Measurements from ENCODE around the gene GSTA3.
"Not testable (repeated sequence)": the region's sequence is repeated elsewhere in the genome, so short reads cannot be mapped to it uniquely, and the experiment has no call there.

GSTA3 gene

GRCh38 chr6:52909131-52909530 is 367 bp downstream of the GSTA3 start:
- peak; percentile 43 for DNase-seq (ENCODE audit: low read depth)
- no peak for TF ChIP-seq CTCF (IDR thresholded peaks at IDR 0.05; ENCODE audit: insufficient read depth, low read depth, low read length, missing control alignments)
- H3K4me3 ChIP-seq (ENCODE audit: low read length), result no peak overlapping the region

- no peak for DNase-seq (ENCODE audit: low read depth)
- no peak overlapping the region for H3K4me3 ChIP-seq (ENCODE audit: low read length)
- no peak for TF ChIP-seq CTCF (IDR thresholded peaks at IDR 0.05; ENCODE audit: insufficient read depth, low read depth, low read length, missing control alignments)
Measured at GRCh38 chr6:52908526-52908925, 972 bp downstream of the GSTA3 start.

GRCh38 chr6:52904562-52905279 is 4.8 kb downstream of the GSTA3 start:
- no peak overlapping the region for H3K4me3 ChIP-seq (ENCODE audit: low read length)
- DNase-seq (ENCODE audit: low read depth), result peak; percentile 24
- no peak for TF ChIP-seq CTCF (IDR thresholded peaks at IDR 0.05; ENCODE audit: insufficient read depth, low read depth, low read length, missing control alignments)

- no peak for TF ChIP-seq CTCF (IDR thresholded peaks at IDR 0.05; ENCODE audit: insufficient read depth, low read depth, low read length, missing control alignments)
- H3K4me3 ChIP-seq (ENCODE audit: low read length), result no peak overlapping the region
- no peak for DNase-seq (ENCODE audit: low read depth)
Measured at GRCh38 chr6:52900536-52900935, 9.0 kb downstream of the GSTA3 start.

- peak; percentile 19 for DNase-seq (ENCODE audit: low read depth)
- H3K4me3 ChIP-seq (ENCODE audit: low read length), result not testable (repeated sequence)
Measured at GRCh38 chr6:52895790-52896189, 13.7 kb downstream of the GSTA3 start.

GRCh38 chr6:52894285-52894684 is 15.2 kb downstream of the GSTA3 start:
- no peak for TF ChIP-seq CTCF (IDR thresholded peaks at IDR 0.05; ENCODE audit: insufficient read depth, low read depth, low read length, missing control alignments)
- H3K4me3 ChIP-seq (ENCODE audit: low read length), result no peak overlapping the region
- DNase-seq (ENCODE audit: low read depth), result no peak

- no peak overlapping the region for H3K4me3 ChIP-seq (ENCODE audit: low read length)
- TF ChIP-seq CTCF (IDR thresholded peaks at IDR 0.05; ENCODE audit: insufficient read depth, low read depth, low read length, missing control alignments), result no peak
Measured at GRCh38 chr6:52893803-52894202, 15.7 kb downstream of the GSTA3 start.

More at GRCh38 chr6:52893803-52894202, 15.7 kb downstream of the GSTA3 start:
- no peak for DNase-seq (ENCODE audit: low read depth)
